GM19193 (cell line): ENCODE results near the gene ZBTB4.

Source experiments
- POLR2A ChIP-seq: IDR thresholded peaks from 4 replicates; pipeline ENCODE4 v1.6.1; 2011; ENCODE audit not compliant: insufficient read depth, insufficient read length; ENCODE audit errors: extremely low read depth

The ZBTB4 gene, protein sequence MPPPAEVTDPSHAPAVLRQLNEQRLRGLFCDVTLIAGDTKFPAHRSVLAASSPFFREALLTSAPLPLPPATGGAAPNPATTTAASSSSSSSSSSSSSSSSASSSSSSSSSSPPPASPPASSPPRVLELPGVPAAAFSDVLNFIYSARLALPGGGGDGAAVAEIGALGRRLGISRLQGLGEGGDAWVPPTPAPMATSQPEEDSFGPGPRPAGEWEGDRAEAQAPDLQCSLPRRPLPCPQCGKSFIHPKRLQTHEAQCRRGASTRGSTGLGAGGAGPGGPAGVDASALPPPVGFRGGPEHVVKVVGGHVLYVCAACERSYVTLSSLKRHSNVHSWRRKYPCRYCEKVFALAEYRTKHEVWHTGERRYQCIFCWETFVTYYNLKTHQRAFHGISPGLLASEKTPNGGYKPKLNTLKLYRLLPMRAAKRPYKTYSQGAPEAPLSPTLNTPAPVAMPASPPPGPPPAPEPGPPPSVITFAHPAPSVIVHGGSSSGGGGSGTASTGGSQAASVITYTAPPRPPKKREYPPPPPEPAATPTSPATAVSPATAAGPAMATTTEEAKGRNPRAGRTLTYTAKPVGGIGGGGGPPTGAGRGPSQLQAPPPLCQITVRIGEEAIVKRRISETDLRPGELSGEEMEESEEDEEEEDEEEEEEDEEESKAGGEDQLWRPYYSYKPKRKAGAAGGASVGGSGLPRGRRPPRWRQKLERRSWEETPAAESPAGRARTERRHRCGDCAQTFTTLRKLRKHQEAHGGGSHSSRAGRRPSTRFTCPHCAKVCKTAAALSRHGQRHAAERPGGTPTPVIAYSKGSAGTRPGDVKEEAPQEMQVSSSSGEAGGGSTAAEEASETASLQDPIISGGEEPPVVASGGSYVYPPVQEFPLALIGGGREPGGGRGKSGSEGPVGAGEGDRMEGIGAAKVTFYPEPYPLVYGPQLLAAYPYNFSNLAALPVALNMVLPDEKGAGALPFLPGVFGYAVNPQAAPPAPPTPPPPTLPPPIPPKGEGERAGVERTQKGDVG

DNA sequence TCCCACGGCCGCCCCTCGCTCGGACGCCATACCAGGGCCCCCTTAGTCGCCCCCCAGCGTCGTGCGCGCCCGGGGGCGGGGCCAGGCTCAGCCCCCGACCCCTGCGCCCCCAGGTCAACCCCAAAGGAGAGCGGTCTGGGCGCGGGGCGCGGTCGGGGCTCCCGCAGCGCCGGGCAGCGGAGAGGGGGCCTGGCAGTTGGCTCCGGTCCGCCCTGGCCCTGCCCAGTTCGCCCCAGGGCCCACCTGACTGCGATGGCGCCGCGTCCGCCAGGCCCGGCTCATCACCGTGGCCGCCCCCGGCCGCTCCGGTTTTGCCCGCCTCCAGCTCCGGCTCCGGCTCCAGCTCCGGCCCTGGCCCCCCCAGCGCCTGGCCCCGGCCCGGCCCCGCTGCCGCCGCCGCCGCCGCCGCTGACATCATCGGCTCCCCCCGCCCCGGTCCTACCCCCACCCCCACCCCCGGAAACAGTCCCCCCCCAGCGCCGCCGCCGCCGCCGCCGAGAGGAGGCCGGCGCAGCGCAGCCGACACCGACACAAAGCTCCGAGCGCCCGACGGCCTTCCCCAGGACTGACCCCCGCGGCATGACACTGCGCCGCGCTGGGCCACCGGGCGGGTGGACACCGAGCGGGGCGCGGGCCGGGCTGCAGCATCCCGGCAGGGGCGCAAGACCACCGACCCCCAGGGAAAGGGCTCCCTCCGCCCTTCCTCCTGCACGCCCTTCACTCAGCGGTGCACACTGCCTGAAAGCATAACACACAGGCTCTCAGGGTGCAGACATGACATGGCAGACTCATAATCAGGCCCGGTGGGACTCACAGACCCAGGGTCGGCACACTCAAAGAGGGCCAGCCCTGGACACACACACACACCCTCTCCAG lies at the start of gene ZBTB4:
TSS of gene ZBTB4 (minus strand) at position 419 of the 876 bp plus-strand sequence. CDS start 12,830 bp downstream, outside the sequence.
- TF ChIP-seq POLR2A, result peak; percentile 55

DNA sequence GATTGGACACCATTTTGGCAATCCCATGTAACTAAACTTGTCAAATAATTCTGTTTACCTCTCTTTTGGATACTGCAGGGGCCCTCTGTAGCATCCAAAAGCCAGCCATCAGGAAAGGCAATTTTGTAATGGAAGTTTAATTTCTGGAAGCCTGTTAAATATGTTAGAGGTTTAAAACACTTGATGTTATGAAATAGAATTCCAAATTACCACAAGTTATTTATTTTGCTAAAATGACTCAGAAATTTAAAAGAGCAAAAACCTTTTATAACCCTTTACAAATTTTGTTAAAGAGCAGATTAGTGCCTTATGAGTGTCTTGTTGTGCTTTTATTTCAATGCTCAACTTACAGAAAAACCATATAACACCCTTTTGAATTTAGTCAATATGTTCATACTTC lies 49.4 kb upstream of the ZBTB4 start:
- TF ChIP-seq POLR2A, result no peak

DNA sequence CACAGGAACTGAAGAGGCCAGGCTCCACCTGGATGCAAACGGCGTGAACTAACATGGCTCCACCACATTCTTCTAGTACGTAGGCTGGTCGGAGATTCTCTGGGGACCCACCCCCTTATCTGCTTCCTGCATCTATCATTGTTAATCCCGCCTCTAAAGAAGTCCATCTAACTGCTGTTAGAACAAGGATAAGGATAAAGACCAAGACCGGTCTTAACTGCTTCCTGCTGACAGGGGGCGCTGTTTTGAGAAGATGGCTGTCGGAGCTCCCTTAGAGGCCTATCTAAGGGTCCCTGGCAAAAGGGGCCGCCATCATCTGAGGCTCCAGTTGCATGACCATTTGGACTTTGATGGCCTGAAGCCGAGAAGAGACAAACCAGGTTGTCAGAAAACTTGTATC lies 43.6 kb upstream of the ZBTB4 start:
- no peak for TF ChIP-seq POLR2A

DNA sequence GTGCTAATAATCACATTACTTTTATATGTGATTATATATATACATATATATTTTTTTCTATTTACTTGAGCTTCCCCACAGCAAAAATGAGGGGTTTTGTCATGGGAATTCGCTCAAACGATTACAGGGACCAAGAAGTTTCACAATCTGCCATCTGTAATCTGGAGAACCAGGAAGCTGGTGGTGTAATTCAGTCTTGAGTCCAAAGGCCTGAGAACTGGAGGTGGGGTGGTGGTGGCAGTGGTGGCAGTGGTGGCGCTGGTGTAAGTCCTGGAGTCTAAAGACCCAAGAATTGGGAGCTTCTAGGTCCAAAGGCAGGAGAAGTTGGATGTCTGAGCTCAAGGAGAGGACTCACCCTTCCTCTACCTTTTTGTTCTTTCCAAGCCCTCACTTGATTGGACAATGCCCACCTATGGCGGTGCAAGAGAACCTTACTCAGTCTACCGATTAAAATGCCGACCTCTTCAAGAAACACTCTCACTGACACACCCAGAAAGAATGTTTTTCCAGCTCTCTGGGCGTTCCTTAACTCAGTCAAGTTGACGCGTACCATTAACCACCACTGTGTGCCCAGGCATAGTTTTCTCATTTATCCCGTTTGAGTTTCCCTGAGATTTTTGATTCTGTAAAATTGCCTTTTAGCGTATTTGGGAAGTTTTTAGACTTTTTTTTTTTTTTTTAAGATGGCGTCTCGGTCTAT lies 36.6 kb upstream of the ZBTB4 start:
- TF ChIP-seq POLR2A, result no peak

DNA sequence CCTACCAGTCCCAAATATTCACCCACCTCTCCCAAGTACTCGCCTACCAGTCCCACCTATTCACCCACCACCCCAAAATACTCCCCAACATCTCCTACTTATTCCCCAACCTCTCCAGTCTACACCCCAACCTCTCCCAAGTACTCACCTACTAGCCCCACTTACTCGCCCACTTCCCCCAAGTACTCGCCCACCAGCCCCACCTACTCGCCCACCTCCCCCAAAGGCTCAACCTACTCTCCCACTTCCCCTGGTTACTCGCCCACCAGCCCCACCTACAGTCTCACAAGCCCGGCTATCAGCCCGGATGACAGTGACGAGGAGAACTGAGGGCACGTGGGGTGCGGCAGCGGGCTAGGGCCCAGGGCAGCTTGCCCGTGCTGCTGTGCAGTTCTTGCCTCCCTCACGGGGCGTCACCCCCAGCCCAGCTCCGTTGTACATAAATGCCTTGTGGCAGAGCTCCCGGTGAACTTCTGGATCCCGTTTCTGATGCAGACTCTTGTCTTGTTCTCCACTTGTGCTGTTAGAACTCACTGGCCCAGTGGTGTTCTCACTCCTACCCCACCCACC lies 34.5 kb upstream of the ZBTB4 start:
- TF ChIP-seq POLR2A, result no peak

DNA sequence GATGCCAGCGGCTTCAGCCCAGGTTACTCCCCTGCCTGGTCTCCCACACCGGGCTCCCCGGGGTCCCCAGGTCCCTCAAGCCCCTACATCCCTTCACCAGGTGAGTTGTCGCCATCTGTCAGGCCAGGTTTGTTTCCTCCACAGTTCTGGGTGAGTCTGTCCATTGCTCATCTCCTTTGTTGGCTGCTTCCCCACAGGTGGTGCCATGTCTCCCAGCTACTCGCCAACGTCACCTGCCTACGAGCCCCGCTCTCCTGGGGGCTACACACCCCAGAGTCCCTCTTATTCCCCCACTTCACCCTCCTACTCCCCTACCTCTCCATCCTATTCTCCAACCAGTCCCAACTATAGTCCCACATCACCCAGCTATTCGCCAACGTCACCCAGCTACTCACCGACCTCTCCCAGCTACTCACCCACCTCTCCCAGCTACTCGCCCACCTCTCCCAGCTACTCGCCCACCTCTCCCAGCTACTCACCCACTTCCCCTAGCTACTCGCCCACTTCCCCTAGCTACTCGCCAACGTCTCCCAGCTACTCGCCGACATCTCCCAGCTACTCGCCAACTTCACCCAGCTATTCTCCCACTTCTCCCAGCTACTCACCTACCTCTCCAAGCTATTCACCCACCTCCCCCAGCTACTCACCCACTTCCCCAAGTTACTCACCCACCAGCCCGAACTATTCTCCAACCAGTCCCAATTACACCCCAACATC lies 33.6 kb upstream of the ZBTB4 start:
- no peak for TF ChIP-seq POLR2A

DNA sequence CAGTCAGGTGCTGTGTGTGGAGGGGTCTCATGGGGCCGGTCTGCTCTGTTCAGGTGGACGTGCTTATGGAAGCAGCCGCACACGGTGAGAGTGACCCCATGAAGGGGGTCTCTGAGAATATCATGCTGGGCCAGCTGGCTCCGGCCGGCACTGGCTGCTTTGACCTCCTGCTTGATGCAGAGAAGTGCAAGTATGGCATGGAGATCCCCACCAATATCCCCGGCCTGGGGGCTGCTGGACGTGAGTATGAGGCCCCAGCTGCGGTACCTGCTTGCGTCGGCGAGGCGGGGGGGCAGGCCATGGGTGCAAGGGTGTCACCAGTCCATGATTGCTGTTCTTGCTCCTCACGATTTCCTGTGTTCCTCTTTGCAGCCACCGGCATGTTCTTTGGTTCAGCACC lies 32.7 kb upstream of the ZBTB4 start:
- no peak for TF ChIP-seq POLR2A

DNA sequence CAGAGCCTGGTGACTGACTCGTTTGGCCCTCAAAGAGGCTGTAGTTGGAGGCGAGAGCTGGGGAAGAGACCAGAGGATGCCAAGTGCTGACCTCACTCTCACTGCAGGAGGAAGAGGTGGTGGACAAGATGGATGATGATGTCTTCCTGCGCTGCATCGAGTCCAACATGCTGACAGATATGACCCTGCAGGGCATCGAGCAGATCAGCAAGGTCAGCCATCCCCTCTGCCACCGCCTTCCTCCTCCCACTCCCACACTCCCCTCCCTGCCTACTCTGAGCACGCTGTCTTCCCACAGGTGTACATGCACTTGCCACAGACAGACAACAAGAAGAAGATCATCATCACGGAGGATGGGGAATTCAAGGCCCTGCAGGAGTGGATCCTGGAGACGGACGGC lies 31.7 kb upstream of the ZBTB4 start:
- no peak for TF ChIP-seq POLR2A

DNA sequence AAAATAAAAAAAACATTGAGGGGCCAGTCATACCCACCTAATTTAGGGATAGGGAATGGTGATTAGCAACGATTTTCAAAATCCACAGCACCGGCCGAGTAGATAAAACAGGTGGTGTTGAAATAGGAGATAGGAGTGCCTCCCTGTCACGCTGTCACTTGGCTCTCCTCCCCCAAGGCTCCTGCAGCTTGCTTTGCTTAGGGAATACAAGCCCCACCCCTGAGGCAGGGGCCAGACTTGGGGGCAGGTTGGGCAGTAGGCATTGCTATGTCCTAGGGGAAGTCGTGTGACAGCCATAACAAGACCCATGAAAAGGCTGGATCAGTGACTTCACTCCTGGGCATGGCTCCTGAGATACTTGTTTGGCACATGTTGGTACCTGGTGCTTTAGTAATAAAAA lies 30.5 kb upstream of the ZBTB4 start:
- no peak for TF ChIP-seq POLR2A

DNA sequence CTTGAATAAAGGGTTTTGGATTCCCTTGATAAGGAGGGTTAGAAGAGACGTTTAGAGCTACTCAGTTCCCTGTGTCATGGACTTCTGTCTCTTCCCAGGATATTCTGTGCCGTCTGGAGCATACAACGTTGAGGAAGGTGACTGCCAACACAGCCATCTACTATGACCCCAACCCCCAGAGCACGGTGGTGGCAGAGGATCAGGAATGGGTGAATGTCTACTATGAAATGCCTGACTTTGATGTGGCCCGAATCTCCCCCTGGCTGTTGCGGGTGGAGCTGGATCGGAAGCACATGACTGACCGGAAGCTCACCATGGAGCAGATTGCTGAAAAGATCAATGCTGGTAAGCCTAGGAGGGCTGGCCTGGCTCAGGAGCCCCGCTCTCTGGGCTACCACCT lies 29.4 kb upstream of the ZBTB4 start:
- TF ChIP-seq POLR2A, result no peak

DNA sequence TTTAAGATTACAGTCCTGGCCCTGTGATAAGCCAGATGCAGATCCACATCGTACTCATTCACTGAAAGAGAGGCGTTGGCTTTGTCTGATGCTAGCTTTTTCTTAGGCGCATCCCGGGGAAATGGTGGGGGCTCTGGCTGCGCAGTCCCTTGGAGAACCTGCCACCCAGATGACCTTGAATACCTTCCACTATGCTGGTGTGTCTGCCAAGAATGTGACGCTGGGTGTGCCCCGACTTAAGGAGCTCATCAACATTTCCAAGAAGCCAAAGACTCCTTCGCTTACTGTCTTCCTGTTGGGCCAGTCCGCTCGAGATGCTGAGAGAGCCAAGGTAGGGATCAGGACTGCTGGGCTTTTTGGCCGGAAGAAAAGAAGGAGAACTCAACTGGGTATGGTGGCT lies 28.7 kb upstream of the ZBTB4 start:
- no peak for TF ChIP-seq POLR2A

DNA sequence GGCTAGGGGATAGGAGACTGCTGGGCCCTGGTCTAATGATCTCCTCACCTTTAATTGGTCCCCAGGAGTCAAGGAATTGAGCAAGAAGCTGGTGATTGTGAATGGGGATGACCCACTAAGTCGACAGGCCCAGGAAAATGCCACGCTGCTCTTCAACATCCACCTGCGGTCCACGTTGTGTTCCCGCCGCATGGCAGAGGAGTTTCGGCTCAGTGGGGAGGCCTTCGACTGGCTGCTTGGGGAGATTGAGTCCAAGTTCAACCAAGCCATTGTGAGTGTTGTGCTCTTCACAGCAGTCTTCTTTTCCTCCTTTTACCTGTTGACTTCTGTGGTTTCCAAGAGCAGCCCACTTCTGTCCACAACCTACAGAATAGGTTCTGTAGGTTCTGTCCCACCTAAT lies 24.1 kb upstream of the ZBTB4 start:
- no peak for TF ChIP-seq POLR2A

DNA sequence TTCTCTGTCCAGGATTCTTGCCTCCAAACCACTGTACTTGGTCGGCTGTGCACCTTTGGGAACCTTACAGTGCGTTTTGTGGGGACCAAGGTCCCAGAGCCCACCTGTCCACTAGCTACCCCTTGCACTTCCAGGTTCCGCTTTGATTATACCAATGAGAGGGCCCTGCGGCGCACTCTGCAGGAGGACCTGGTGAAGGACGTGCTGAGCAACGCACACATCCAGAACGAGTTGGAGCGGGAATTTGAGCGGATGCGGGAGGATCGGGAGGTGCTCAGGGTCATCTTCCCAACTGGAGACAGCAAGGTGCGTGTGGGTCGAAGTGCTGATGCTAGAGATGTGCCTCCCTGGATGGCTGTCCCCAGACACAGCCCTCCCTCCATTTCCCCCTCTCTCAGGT lies 23.6 kb upstream of the ZBTB4 start:
- TF ChIP-seq POLR2A, result no peak
